NCI-H82 treated with DMSO at 0.1 percent for 48 hours (cell line): ENCODE data around the gene JCHAIN.
"Not testable (repeated sequence)": the region's sequence is repeated elsewhere in the genome, so short reads cannot be mapped to it uniquely, and the experiment has no call there.

ENCODE experiments used
- DNase-seq: peaks from one replicate; lab custom pipeline; 2025; ENCODE audit not compliant: unreplicated experiment; lab: John Stamatoyannopoulos, UW

Gene JCHAIN

GRCh38 chr4:70691661-70692060 lies 25.4 kb upstream of the JCHAIN start:
- no peak for DNase-seq

- no peak for DNase-seq
Measured at GRCh38 chr4:70688795-70689231, 22.5 kb upstream of the JCHAIN start.

- peak; percentile 93 for DNase-seq
Measured at GRCh38 chr4:70687821-70688794, 21.8 kb upstream of the JCHAIN start, which contains the start of gene UTP3. UTP3 (plus strand) TSS chr4:70688532; CDS start chr4:70688678, 146 bp downstream.

GRCh38 chr4:70687392-70687791 lies 21.1 kb upstream of the JCHAIN start:
- DNase-seq: no peak

GRCh38 chr4:70682142-70682541 lies 15.8 kb upstream of the JCHAIN start:
- DNase-seq: not testable (repeated sequence)

- no peak for DNase-seq
Measured at GRCh38 chr4:70681704-70682103, 15.4 kb upstream of the JCHAIN start.

- no peak for DNase-seq
Measured at GRCh38 chr4:70680934-70681333, 14.6 kb upstream of the JCHAIN start.

- DNase-seq: no peak
Measured at GRCh38 chr4:70678383-70678999, 12.2 kb upstream of the JCHAIN start.

- no peak for DNase-seq
Measured at GRCh38 chr4:70676554-70677090, 10.3 kb upstream of the JCHAIN start.

GRCh38 chr4:70674731-70675130 lies 8.4 kb upstream of the JCHAIN start:
- DNase-seq: no peak

GRCh38 chr4:70674191-70674590 lies 7.9 kb upstream of the JCHAIN start:
- no peak for DNase-seq

- no peak for DNase-seq
Measured at GRCh38 chr4:70671091-70671490, 4.8 kb upstream of the JCHAIN start.

- DNase-seq: no peak
Measured at GRCh38 chr4:70670332-70671014, 4.2 kb upstream of the JCHAIN start.

- no peak for DNase-seq
Measured at GRCh38 chr4:70667740-70668535, 1.6 kb upstream of the JCHAIN start.

GRCh38 chr4:70661309-70661922 lies 4.9 kb downstream of the JCHAIN start:
- not testable (repeated sequence) for DNase-seq

- DNase-seq: no peak
Measured at GRCh38 chr4:70660106-70660505, 6.2 kb downstream of the JCHAIN start.

GRCh38 chr4:70658418-70658817 lies 7.9 kb downstream of the JCHAIN start:
- DNase-seq: no peak

- DNase-seq: no peak
Measured at GRCh38 chr4:70657326-70657725, 9.0 kb downstream of the JCHAIN start.

GRCh38 chr4:70654605-70655011 lies 11.7 kb downstream of the JCHAIN start:
- DNase-seq: no peak
